HCT116 (cell line): ENCODE data around the gene ARHGAP19. TPM values are rescaled to one million over a fixed set of nuclear protein-coding genes. Genes with fewer than 3 reads are reported as not detected.

Experiments
- ATAC-seq: fragments of 200-7000 bp; cut with Tn5 transposase; 2 replicates; pipeline ENCODE4 v1.9.1; 2020; ENCODE audit warnings: mild to moderate bottlenecking, moderate library complexity
- BruUV-seq: library from RNA; stranded (reverse); fragments of 400-500 nt; replicated peaks from 2 replicates; lab custom pipeline; 2021; lab: Mats Ljungman, UMichigan
- CTCF ChIA-PET: fragments of 300-600 bp; sonication (Branson Sonifier 250); formaldehyde crosslinking; loops from one replicate; lab custom pipeline; 2021; ENCODE audit warnings: antibody characterized with exemption; lab: Charles Lee
- POLR2A ChIA-PET: fragments of 300-600, 350-600 bp; sonication (Branson Sonifier 250); formaldehyde crosslinking; loops from one replicate; lab custom pipeline; 2021; ENCODE audit warnings: antibody characterized with exemption; lab: Charles Lee
- RAD21 ChIA-PET, 2 experiments: fragments of 300-600 bp; sonication (Branson Sonifier 250); formaldehyde crosslinking; loops; one replicate each; lab custom pipeline; 2023; ENCODE audit warnings: low total read pairs in 2 of 2; ENCODE audit not compliant: uncharacterized antibody in 2 of 2, unreplicated experiment in 2 of 2, low non-redundant PET in 1 of 2; lab: Charles Lee
- DNase-seq: peaks from one replicate; pipeline ENCODE4 v3.0.0-alpha.2; 2010; ENCODE audit warnings: low read depth, low spot score
- H2AFZ ChIP-seq: fragments of 200-600 bp; shearing (Covaris generic), sonication (generic); 2 replicates; pipeline ENCODE4 v1.6.1; 2017; ENCODE audit warnings: low read depth, mixed run types, mixed read lengths, antibody characterized with exemption, low read length; ENCODE audit not compliant: poor library complexity, severe bottlenecking
- H3K27ac ChIP-seq: 2 replicates; pipeline ENCODE4 v1.5.1; 2012; ENCODE audit warnings: low read depth, low read length
- H3K27me3 ChIP-seq: fragments of 200-600 bp; sonication (generic); 2 replicates; pipeline ENCODE4 v1.6.1; 2016; ENCODE audit warnings: mixed run types, low read length, mixed read lengths; ENCODE audit not compliant: insufficient read depth
- H3K36me3 ChIP-seq, 2 experiments: fragments of 200-500 bp in 1 of 2; fragments of 200-600 bp in 1 of 2; sonication (Bioruptor generic) in 1 of 2; sonication (generic) in 1 of 2; 2 replicates each; pipeline versions ENCODE4 v1.5.1 to v1.6.1; 2014 to 2016; ENCODE audit warnings: low read length in 2 of 2, inconsistent platforms in 1 of 2, mixed read lengths in 1 of 2, mixed run types in 1 of 2; ENCODE audit not compliant: insufficient read depth in 2 of 2, control insufficient read depth in 1 of 2
- H3K4me1 ChIP-seq, 2 experiments: fragments of 200-600 bp in 1 of 2; sonication (generic) in 1 of 2; 2 replicates each; pipeline versions ENCODE4 v1.5.1 to v1.6.1; 2012 to 2017; ENCODE audit warnings: low read length in 2 of 2, inconsistent platforms in 1 of 2, mild to moderate bottlenecking in 1 of 2, mixed read lengths in 1 of 2, mixed run types in 1 of 2, moderate library complexity in 1 of 2; ENCODE audit not compliant: insufficient read depth in 2 of 2, control insufficient read depth in 1 of 2
- H3K4me2 ChIP-seq: fragments of 200-600 bp; sonication (generic); 2 replicates; pipeline ENCODE4 v1.6.1; 2017; ENCODE audit warnings: mixed run types, low read length, mixed read lengths
- H3K4me3 ChIP-seq, 2 experiments: fragments of 200-600 bp in 1 of 2; sonication (generic) in 1 of 2; replicated peaks in 1 of 2; 2 replicates each; pipeline ENCODE4 v1.5.1; 2011 to 2016; ENCODE audit warnings: low read length in 2 of 2, control low read depth in 1 of 2, low read depth in 1 of 2, mild to moderate bottlenecking in 1 of 2, mixed read lengths in 1 of 2, mixed run types in 1 of 2
- H3K79me2 ChIP-seq: fragments of 200-600 bp; sonication (generic); 2 replicates; pipeline ENCODE4 v1.6.1; 2017; ENCODE audit warnings: mild to moderate bottlenecking, mixed run types, low read length, moderate library complexity, mixed read lengths; ENCODE audit not compliant: insufficient read depth
- H3K9ac ChIP-seq: fragments of 200-600 bp; sonication (generic); 2 replicates; pipeline ENCODE4 v1.6.1; 2016; ENCODE audit warnings: low read length, mixed read lengths
- H3K9me2 ChIP-seq: fragments of 200-600 bp; sonication (generic), shearing (Covaris generic); 2 replicates; pipeline ENCODE4 v1.6.1; 2017; ENCODE audit warnings: mixed run types, mild to moderate bottlenecking, moderate library complexity; ENCODE audit not compliant: insufficient read depth
- H3K9me3 ChIP-seq, 2 experiments: fragments of 200-500 bp in 1 of 2; fragments of 200-600 bp in 1 of 2; sonication (Bioruptor generic) in 1 of 2; sonication (generic) in 1 of 2; 2 replicates each; pipeline ENCODE4 v1.6.1; 2014 to 2017; ENCODE audit warnings: low read length in 2 of 2, mixed read lengths in 2 of 2, inconsistent platforms in 1 of 2, low read depth in 1 of 2, mild to moderate bottlenecking in 1 of 2, mixed run types in 1 of 2, moderate library complexity in 1 of 2; ENCODE audit not compliant: control insufficient read depth in 1 of 2, insufficient read depth in 1 of 2
- H4K20me1 ChIP-seq: fragments of 200-600 bp; sonication (generic), shearing (Covaris generic); 2 replicates; pipeline ENCODE4 v1.6.1; 2017; ENCODE audit warnings: mixed run types, mild to moderate bottlenecking, moderate library complexity; ENCODE audit not compliant: insufficient read depth
- CBX3 ChIP-seq: IDR thresholded peaks from 2 replicates; pipeline ENCODE4 v1.6.1; 2012; ENCODE audit warnings: low read depth
- EGR1 ChIP-seq: IDR thresholded peaks from 2 replicates; pipeline ENCODE4 v1.6.1; 2012; ENCODE audit warnings: low read depth
- EZH2 ChIP-seq: fragments of 200-600 bp; sonication (generic); IDR thresholded peaks from 2 replicates; pipeline ENCODE4 v1.6.1; 2017; ENCODE audit warnings: antibody characterized with exemption, mixed run types
- EZH2phosphoT487 ChIP-seq: fragments of 200-600 bp; IDR thresholded peaks from 2 replicates; pipeline ENCODE4 v1.6.1; 2018; ENCODE audit warnings: antibody characterized with exemption, borderline replicate concordance
- POLR2A ChIP-seq: IDR thresholded peaks from 2 replicates; pipeline ENCODE4 v1.7.0; 2011; ENCODE audit warnings: borderline replicate concordance; ENCODE audit not compliant: insufficient read depth, insufficient read length; ENCODE audit errors: extremely low read depth
- YY1 ChIP-seq: IDR thresholded peaks from 2 replicates; pipeline ENCODE4 v1.6.1; 2011; ENCODE audit warnings: low read length, low read depth, moderate library complexity, mild to moderate bottlenecking; ENCODE audit not compliant: insufficient replicate concordance; ENCODE audit errors: extremely low read depth
- ZFX ChIP-seq: fragments of 450-650 bp; IDR thresholded peaks from 2 replicates; pipeline ENCODE4 v1.6.1; 2017
- ZNF274 ChIP-seq: fragments of 200-500 bp; sonication (Bioruptor generic); IDR thresholded peaks from 2 replicates; pipeline ENCODE4 v1.6.1; 2014; ENCODE audit warnings: mild to moderate bottlenecking, low read depth, low read length, inconsistent platforms
- intact Hi-C: fragments of 100-400 bp; cut with micrococcal nuclease; formaldehyde crosslinking; loops from 2 replicates; pipeline ENCODE4 v1.10.0; 2022
- total RNA-seq: library from RNA; stranded (reverse); gene quantifications from one replicate; pipeline ENCODE4 v1.2.1, GENCODE V29; 2021; ENCODE audit not compliant: unreplicated experiment
- TF ChIP-seq, protein P1 (sequence below): IDR thresholded peaks from 2 replicates; pipeline ENCODE4 v1.6.1; 2012

The ARHGAP19 gene
- total RNA-seq, 1 experiment from 2014 or later: 36.8 TPM

DNA sequence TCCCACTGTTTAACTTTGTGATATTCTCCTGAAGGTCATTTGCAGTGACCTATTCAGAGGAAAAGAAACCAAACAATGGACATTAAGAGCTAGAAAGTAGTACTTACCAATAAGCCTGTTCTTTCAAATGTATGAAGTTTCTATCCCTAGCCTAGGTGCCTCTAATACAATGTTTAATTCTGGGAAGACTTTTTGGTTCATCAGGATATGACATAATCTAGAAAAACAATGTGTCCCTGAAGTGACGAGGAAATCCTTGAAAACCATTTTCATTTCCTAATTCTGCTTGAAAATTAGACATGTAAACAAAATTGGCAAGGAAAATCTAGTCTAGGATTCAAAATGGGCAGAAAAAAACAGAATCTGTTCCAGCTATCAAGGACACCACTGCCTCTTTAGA lies 36.1 kb downstream of the ARHGAP19 start:
- RAD21 ChIA-PET: no interaction called here
- H3K4me1 ChIP-seq: no peaks in the 10 kb centered on the region
- intact Hi-C loops: no loop called here
- TF ChIP-seq POLR2A: no peak
- no peak for TF ChIP-seq YY1
- TF ChIP-seq, protein P1, sequence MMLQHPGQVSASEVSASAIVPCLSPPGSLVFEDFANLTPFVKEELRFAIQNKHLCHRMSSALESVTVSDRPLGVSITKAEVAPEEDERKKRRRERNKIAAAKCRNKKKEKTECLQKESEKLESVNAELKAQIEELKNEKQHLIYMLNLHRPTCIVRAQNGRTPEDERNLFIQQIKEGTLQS: no peak
- no peak for TF ChIP-seq ZFX
- TF ChIP-seq ZNF274: no peak
- no peak for TF ChIP-seq EGR1
- TF ChIP-seq EZH2phosphoT487: no peak
- TF ChIP-seq CBX3: no peak
- H3K27ac ChIP-seq: no peak overlapping the region
- no peak overlapping the region for H3K4me2 ChIP-seq
- H3K4me3 ChIP-seq: no peak overlapping the region
- no peak overlapping the region for H3K9ac ChIP-seq
- no peaks in the 10 kb centered on the region for H3K27me3 ChIP-seq
- POLR2A ChIA-PET: no interaction called here
- DNase-seq (no peak), ATAC-seq (no peak)
- no peak overlapping the region for H2AFZ ChIP-seq
- H3K79me2 ChIP-seq: no peaks in the 10 kb centered on the region
- BruUV-seq: no TSS peak
- no peaks in the 10 kb centered on the region for H3K9me2 ChIP-seq
- no peaks in the 10 kb centered on the region; a peak in 2 of 4 replicates for H3K36me3 ChIP-seq
- H3K9me3 ChIP-seq: no peaks in the 10 kb centered on the region
- CTCF ChIA-PET: no interaction called here
- no peaks in the 10 kb centered on the region for H4K20me1 ChIP-seq

GRCh38 chr10:97255512-97256293 lies 36.7 kb downstream of the ARHGAP19 start:
- H3K4me3 ChIP-seq: no peak overlapping the region
- CTCF ChIA-PET: no interaction called here
- no peak for DNase-seq
- intact Hi-C loops: no loop called here
- H3K4me2 ChIP-seq: no peak overlapping the region
- POLR2A ChIA-PET: no interaction called here
- no peak overlapping the region for H2AFZ ChIP-seq
- H4K20me1 ChIP-seq: no peaks in the 10 kb centered on the region
- RAD21 ChIA-PET: no interaction called here
- no peaks in the 10 kb centered on the region for H3K27me3 ChIP-seq
- H3K27ac ChIP-seq: no peak overlapping the region
- no peaks in the 10 kb centered on the region for H3K9me2 ChIP-seq
- ATAC-seq: no peak
- no peak for TF ChIP-seq EZH2
- H3K9ac ChIP-seq: no peak overlapping the region
- no peaks in the 10 kb centered on the region; a peak in 2 of 4 replicates for H3K36me3 ChIP-seq
- BruUV-seq: no TSS peak
- H3K4me1 ChIP-seq: no peaks in the 10 kb centered on the region
- H3K9me3 ChIP-seq: no peaks in the 10 kb centered on the region
- no peaks in the 10 kb centered on the region for H3K79me2 ChIP-seq
